ENCODE measurements around the gene UBE2G1.

DNA sequence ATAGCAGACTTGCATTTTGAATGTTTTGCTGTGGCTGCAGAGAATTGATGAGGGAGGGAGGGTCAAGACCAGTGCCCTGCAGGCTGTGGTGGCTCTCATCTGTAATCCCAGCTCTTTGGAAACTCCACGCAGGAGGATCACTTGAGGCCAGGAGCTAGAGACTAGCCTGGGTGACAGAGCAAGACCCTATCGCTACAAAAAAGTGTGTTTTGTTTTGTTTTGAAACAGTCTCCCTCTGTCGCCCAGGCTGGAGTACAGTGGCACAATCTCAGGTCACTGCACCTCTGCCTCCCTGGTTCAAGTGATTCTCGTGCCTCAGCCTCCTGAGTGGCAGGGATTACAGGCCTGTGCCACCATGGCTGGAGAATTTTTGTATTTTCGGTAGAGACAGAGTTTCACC, 1.9 kb upstream of the UBE2G1 start:
- no peak for TF ChIP-seq POLR2A (IDR thresholded peaks at IDR 0.05)
- TF ChIP-seq, protein P1, sequence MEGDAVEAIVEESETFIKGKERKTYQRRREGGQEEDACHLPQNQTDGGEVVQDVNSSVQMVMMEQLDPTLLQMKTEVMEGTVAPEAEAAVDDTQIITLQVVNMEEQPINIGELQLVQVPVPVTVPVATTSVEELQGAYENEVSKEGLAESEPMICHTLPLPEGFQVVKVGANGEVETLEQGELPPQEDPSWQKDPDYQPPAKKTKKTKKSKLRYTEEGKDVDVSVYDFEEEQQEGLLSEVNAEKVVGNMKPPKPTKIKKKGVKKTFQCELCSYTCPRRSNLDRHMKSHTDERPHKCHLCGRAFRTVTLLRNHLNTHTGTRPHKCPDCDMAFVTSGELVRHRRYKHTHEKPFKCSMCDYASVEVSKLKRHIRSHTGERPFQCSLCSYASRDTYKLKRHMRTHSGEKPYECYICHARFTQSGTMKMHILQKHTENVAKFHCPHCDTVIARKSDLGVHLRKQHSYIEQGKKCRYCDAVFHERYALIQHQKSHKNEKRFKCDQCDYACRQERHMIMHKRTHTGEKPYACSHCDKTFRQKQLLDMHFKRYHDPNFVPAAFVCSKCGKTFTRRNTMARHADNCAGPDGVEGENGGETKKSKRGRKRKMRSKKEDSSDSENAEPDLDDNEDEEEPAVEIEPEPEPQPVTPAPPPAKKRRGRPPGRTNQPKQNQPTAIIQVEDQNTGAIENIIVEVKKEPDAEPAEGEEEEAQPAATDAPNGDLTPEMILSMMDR (IDR thresholded peaks at IDR 0.05): no peak
- no peak for TF ChIP-seq POLR2AphosphoS5 (IDR thresholded peaks at IDR 0.05)
- TF ChIP-seq EP300 (IDR thresholded peaks at IDR 0.05): no peak
